Osteoblast (primary cell): ENCODE results near the gene RBM15B. TPM values are rescaled to one million over a fixed set of nuclear protein-coding genes. Genes with fewer than 3 reads are reported as not detected.

Experiments used
- DNase-seq: peaks from one replicate; pipeline ENCODE4 v3.0.0; 2011; ENCODE audit warnings: low spot score, mixed read lengths; ENCODE audit not compliant: insufficient read length; ENCODE audit errors: missing footprints
- H2AFZ ChIP-seq: 2 replicates; pipeline ENCODE4 v1.6.0; 2011; ENCODE audit warnings: mild to moderate bottlenecking, low read length
- H3K27ac ChIP-seq: 2 replicates; pipeline ENCODE4 v1.5.1; 2011; ENCODE audit warnings: mild to moderate bottlenecking, low read depth, low read length, moderate library complexity
- H3K27me3 ChIP-seq: 2 replicates; pipeline ENCODE4 v1.6.0; 2012; ENCODE audit warnings: mild to moderate bottlenecking, control low read depth, inconsistent platforms, low read length, moderate library complexity; ENCODE audit not compliant: insufficient read depth
- H3K36me3 ChIP-seq: 2 replicates; pipeline ENCODE4 v1.5.1; 2011; ENCODE audit warnings: mild to moderate bottlenecking, low read length, control low read depth, moderate library complexity; ENCODE audit not compliant: insufficient read depth
- H3K4me1 ChIP-seq: 2 replicates; pipeline ENCODE4 v1.5.1; 2011; ENCODE audit warnings: mild to moderate bottlenecking, low read length, control low read depth, moderate library complexity; ENCODE audit not compliant: insufficient read depth
- H3K4me2 ChIP-seq: 2 replicates; pipeline ENCODE4 v1.6.0; 2011; ENCODE audit warnings: mild to moderate bottlenecking, low read length; ENCODE audit not compliant: insufficient read depth
- H3K4me3 ChIP-seq: fragments of 200-600 bp; sonication (generic); 3 replicates; pipeline ENCODE4 v1.5.1; 2012; ENCODE audit warnings: mild to moderate bottlenecking, low read length, inconsistent platforms; ENCODE audit not compliant: insufficient read depth
- H3K79me2 ChIP-seq: 2 replicates; pipeline ENCODE4 v1.6.0; 2012; ENCODE audit warnings: mild to moderate bottlenecking, low read length, control low read depth, inconsistent platforms; ENCODE audit not compliant: insufficient read depth
- H3K9me3 ChIP-seq: 2 replicates; pipeline ENCODE4 v1.5.1; 2011; ENCODE audit warnings: low read depth, low read length, control low read depth
- H4K20me1 ChIP-seq: 2 replicates; pipeline ENCODE4 v1.6.0; 2012; ENCODE audit warnings: mild to moderate bottlenecking, low read length, control low read depth; ENCODE audit not compliant: insufficient read depth
- total RNA-seq: library from RNA; depleted of rRNA; stranded (reverse); fragments of >200 nt; gene quantifications from 2 replicates; pipeline ENCODE4 v1.2.3, GENCODE V29; 2012
- TF ChIP-seq, protein P1 (sequence below): IDR thresholded peaks from 2 replicates; pipeline ENCODE4 v1.5.1; 2011; ENCODE audit warnings: mild to moderate bottlenecking, low read depth, low read length, moderate library complexity; ENCODE audit errors: extremely low read depth

RBM15B gene
- total RNA-seq, 1 donor, result 48.9 TPM

DNA sequence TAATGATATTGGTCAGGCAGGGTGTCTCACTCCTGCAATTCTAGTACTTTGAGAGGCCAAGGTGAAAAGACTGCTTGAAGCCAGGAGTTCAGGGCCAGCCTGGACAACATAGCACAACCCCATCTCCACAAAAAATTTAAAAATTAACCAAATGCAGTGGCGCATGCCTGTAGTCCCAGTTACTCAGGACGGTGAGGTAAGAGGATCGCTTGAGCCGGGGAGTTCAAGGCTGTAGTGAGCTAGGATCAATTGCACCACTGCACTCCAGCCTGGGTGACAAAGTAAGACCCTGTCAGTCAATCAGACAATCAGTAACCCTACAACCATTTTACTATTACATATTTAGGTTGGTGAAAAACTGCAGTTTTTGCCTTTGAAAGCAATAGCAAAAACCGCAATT lies 43.0 kb downstream of the RBM15B start:
- Histone ChIP-seq H3K4me2 (no peak overlapping the region), H3K4me1 (no peaks in the 10 kb centered on the region), H2AFZ (no peak overlapping the region), H3K27ac (no peak overlapping the region), H3K79me2 (no peaks in the 10 kb centered on the region), H3K9me3 (no peaks in the 10 kb centered on the region), H3K36me3 (peaks cover 19% of the 10 kb centered on the region), H3K4me3 (no peak overlapping the region), H3K27me3 (no peaks in the 10 kb centered on the region), H4K20me1 (peaks cover 5% of the 10 kb centered on the region)
- TF ChIP-seq, protein P1, sequence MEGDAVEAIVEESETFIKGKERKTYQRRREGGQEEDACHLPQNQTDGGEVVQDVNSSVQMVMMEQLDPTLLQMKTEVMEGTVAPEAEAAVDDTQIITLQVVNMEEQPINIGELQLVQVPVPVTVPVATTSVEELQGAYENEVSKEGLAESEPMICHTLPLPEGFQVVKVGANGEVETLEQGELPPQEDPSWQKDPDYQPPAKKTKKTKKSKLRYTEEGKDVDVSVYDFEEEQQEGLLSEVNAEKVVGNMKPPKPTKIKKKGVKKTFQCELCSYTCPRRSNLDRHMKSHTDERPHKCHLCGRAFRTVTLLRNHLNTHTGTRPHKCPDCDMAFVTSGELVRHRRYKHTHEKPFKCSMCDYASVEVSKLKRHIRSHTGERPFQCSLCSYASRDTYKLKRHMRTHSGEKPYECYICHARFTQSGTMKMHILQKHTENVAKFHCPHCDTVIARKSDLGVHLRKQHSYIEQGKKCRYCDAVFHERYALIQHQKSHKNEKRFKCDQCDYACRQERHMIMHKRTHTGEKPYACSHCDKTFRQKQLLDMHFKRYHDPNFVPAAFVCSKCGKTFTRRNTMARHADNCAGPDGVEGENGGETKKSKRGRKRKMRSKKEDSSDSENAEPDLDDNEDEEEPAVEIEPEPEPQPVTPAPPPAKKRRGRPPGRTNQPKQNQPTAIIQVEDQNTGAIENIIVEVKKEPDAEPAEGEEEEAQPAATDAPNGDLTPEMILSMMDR, result no peak
- DNase-seq, result no peak

DNA sequence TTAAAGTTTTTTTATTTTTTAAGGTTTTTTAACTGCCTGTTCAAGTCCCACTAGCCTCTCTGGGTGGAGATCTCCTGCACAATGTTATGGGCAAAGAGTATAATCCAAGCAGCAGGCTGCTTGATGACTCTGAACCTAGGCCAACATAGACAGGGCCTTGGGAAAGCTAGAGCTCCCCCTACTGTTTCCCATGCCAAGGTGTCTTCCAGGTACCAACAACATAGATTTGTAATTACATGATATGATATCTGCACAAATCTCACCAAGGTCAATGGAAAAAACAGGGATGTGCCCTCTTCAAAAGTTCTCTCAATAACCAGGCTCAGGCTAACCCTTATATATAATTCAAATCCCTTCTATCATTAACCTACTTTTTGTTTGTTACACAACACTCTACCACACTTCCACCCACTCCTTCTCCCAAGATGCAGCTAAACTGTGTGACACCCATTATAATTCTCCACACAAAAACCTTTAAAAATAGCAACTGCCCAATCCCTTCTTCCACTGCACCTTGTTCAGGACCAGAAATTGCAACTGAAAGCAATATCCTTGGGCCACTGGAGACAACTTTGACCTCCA lies 43.8 kb downstream of the RBM15B start:
- Histone ChIP-seq H4K20me1 (peaks cover 5% of the 10 kb centered on the region), H3K79me2 (no peaks in the 10 kb centered on the region), H3K27ac (no peak overlapping the region), H3K9me3 (no peaks in the 10 kb centered on the region), H3K27me3 (no peaks in the 10 kb centered on the region), H3K4me3 (no peak overlapping the region), H3K4me2 (no peak overlapping the region), H2AFZ (no peak overlapping the region), H3K36me3 (peaks cover 20% of the 10 kb centered on the region), H3K4me1 (no peaks in the 10 kb centered on the region)
- TF ChIP-seq, protein P1, result peak; percentile 72
- no peak for DNase-seq

DNA sequence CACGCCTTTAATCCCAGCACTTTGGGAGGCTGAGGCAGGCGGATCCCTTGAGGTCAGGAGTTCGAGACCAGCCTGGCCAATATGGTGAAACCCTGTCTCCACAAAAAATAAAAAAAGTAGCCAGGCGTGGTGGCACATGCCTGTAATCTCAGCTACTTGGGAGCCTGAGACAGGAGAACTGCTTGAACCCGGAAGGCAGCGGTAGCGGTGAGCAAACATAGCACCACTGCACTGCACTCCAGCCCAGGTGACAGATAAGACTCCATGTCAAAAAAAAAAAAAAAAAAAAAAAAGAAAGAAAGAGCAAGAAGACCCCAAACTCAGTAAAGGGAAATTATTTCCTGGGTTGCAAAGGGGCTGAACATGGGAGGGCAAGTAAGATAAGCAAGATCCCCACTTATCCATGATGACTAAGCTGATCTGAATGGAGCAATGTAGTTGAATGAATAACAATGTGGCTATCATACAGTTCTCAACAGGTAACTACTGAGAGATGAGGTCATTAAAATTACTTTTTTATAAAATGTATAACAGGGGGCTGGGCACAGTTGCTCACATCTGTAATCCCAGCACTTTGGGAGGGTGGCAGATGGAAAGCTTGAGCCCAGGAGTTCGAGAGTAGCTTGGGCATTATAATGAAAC lies 46.0 kb downstream of the RBM15B start:
- TF ChIP-seq, protein P1, result no peak
- no peak for DNase-seq
- Histone ChIP-seq H3K4me1 (no peaks in the 10 kb centered on the region), H3K79me2 (no peaks in the 10 kb centered on the region), H3K27me3 (no peaks in the 10 kb centered on the region), H3K4me3 (no peak overlapping the region), H4K20me1 (peaks cover 5% of the 10 kb centered on the region), H3K4me2 (no peak overlapping the region), H3K27ac (no peak overlapping the region), H2AFZ (no peak overlapping the region), H3K36me3 (peaks cover 37% of the 10 kb centered on the region), H3K9me3 (no peaks in the 10 kb centered on the region)

DNA sequence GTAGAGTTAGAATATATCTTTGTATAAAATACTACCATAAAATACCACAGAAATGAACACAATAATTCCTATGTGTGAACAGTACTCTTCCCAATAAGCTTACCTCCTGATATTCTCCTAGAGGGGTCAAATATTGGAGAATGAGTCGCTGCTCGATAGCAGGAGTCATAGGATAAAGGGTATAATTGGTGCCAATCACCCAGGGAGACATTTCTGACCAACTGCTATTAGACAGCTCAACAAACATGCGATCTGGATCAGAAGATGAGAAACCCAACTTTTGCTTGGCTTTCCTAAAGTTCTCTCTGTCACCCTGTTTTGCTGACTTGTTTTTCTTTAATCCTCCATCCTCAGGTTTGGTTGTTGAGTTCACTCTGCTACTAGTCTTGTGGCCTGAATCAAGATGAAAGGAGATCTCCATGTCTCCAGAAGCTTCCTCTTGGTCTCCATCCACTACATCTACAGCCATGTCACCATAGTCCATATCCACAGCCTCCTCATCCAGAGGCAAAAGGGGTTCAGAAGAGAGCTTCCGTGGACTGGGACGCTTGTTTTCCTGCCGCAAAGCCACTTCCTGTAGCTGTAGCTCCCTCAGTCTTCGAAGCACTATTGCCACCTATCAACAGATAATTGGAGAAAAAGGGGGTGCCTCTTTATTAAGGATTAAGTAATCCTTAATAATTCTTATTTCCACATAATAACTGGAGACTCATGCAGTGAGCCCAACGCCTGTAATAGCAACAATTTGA lies 50.4 kb downstream of the RBM15B start:
- no peak overlapping the region for H3K4me3 ChIP-seq
- H3K4me2 ChIP-seq, result no peak overlapping the region
- no peaks in the 10 kb centered on the region for H3K9me3 ChIP-seq
- H3K36me3 ChIP-seq, result peaks cover 27% of the 10 kb centered on the region
- no peaks in the 10 kb centered on the region for H3K27me3 ChIP-seq
- no peak overlapping the region for H3K27ac ChIP-seq
- no peak for DNase-seq
- H3K79me2 ChIP-seq, result peaks cover 8% of the 10 kb centered on the region
- TF ChIP-seq, protein P1, result no peak
- H3K4me1 ChIP-seq, result no peaks in the 10 kb centered on the region
- H4K20me1 ChIP-seq, result peaks cover 4% of the 10 kb centered on the region
- H2AFZ ChIP-seq, result no peak overlapping the region
